Parathyroid adenoma (tissue), 2 donors: ENCODE results near the gene NRM.

Experiments used
- H2AFZ ChIP-seq: fragments of 300-600 bp; sonication (generic); one replicate; pipeline ENCODE4 v1.7.0; 2017; ENCODE audit warnings: antibody characterized with exemption, mild to moderate bottlenecking
- H3K27ac ChIP-seq: fragments of 300-600 bp; sonication (generic); one replicate; pipeline ENCODE4 v1.7.0; 2017
- H3K27me3 ChIP-seq: fragments of 300-600 bp; sonication (generic); one replicate; pipeline ENCODE4 v1.7.0; 2017; ENCODE audit warnings: low read length; ENCODE audit not compliant: control insufficient read depth, insufficient read depth
- H3K36me3 ChIP-seq: fragments of 300-600 bp; sonication (generic); one replicate; pipeline ENCODE4 v1.7.0; 2017; ENCODE audit warnings: low read length; ENCODE audit not compliant: control insufficient read depth, insufficient read depth
- H3K4me1 ChIP-seq: fragments of 300-600 bp; sonication (generic); one replicate; pipeline ENCODE4 v1.7.0; 2017; ENCODE audit warnings: control low read depth
- H3K4me2 ChIP-seq: fragments of 300-600 bp; sonication (generic); one replicate; pipeline ENCODE4 v1.7.0; 2017; ENCODE audit warnings: low read length
- H3K4me3 ChIP-seq: fragments of 300-600 bp; sonication (generic); one replicate; pipeline ENCODE4 v1.7.0; 2017; ENCODE audit warnings: low read depth, low read length
- H3K79me2 ChIP-seq: fragments of 300-600 bp; sonication (generic); one replicate; pipeline ENCODE4 v1.7.0; 2017; ENCODE audit warnings: control low read depth
- H3K9ac ChIP-seq: fragments of 300-600 bp; sonication (generic); one replicate; pipeline ENCODE4 v1.7.0; 2017; ENCODE audit warnings: mild to moderate bottlenecking
- H3K9me3 ChIP-seq: fragments of 300-600 bp; sonication (generic); one replicate; pipeline ENCODE4 v1.7.0; 2017; ENCODE audit warnings: low read length; ENCODE audit not compliant: control insufficient read depth
- TF ChIP-seq, protein P1 (sequence below): fragments of 300-600 bp; sonication (generic); IDR thresholded peaks from one replicate; pipeline ENCODE4 v1.7.0; 2017; ENCODE audit warnings: antibody characterized with exemption, mild to moderate bottlenecking
- donor health status: primary hyperparathyroidism.

The NRM gene

DNA sequence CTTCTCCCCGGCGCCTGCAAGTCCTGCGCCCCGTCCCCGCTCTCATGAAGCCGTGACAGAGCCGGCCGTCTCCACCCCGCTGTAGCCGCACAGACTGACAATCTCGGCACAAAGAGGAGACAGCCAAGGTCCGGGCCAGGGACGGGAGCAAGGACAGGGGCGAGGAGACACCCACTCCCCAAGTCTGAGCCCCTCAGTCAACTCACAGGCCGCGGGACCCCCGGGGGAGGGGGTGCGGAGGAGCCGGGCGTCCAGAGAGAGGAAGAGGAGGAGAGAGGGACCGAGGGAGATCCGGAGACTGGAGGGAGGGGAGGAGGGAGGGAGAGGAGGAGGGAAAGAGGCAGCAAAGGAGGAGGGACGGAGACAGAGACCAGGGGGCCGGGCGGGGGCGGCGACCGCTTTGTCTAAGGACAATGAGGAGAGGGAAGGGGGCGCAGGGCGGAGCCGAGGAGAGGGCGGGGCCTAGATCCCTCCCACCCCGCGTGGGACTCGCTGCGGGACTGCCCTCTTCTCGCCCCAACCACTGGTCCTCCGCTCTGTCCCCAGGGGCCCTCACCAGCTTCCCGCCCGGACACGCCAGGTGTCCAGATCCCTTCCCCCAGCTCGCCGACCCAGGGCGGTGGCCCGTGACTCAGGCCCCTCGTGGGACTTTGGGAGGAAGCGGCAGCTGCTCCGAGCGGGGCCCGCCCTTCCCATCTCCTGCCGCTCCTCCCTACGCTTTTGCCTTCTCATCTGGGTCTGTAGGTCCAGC lies 3.7 kb downstream of the NRM start:
- peaks cover 6% of the 10 kb centered on the region for H3K4me1 ChIP-seq
- TF ChIP-seq, protein P1, sequence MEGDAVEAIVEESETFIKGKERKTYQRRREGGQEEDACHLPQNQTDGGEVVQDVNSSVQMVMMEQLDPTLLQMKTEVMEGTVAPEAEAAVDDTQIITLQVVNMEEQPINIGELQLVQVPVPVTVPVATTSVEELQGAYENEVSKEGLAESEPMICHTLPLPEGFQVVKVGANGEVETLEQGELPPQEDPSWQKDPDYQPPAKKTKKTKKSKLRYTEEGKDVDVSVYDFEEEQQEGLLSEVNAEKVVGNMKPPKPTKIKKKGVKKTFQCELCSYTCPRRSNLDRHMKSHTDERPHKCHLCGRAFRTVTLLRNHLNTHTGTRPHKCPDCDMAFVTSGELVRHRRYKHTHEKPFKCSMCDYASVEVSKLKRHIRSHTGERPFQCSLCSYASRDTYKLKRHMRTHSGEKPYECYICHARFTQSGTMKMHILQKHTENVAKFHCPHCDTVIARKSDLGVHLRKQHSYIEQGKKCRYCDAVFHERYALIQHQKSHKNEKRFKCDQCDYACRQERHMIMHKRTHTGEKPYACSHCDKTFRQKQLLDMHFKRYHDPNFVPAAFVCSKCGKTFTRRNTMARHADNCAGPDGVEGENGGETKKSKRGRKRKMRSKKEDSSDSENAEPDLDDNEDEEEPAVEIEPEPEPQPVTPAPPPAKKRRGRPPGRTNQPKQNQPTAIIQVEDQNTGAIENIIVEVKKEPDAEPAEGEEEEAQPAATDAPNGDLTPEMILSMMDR = no peak

DNA sequence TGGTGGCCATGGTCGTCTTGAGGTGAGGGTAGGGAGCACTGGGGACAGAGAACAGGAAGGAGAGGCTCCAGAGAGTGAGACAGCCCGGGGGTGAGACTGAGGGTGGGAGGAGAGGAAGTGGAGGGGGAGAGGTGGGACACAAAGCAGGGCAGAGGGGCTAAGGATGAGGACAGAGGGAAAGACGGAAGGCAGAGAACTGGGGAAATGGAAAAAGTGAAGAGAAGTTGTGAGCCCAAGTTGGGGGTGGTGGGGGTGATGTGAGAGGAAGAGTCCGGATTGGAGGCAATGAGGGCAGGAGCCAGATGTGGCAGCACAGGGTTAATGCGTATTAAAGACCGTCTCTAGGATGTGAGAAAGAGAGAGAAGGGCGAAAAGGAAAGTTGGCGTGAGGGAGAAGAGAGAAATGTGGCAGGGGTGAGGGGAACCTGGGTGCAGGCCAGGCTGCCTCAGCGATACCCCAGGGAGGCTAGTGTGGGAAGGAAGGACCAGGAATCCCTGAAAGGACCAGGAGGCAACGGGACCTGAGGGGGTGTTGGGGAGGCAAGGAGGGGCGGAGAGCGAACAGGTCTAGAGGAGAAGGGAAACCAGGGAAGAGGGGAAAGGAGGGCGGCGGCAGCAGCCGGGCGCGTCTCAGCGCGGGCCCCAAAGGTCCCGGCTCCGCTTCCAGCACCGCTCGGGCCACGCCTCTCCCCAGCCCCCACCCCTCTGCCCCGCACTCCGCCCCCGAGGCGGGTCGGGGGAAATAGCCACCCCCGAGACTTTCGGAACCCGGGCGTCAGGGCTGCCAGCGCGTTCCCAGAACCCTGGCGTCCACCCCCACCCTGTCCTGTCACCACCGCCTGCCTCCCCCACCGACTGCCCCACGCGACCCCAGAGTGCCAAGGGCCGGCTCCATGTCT lies 4.5 kb downstream of the NRM start, which contains the start of gene PPP1R18:
TSS of gene PPP1R18 (minus strand) at position 637 of the 899 bp plus-strand sequence. CDS start at position 10, 627 bp downstream.
- Histone ChIP-seq H3K4me3 (peak within 1 kb of the TSS; percentile 84), H3K9ac (peak within 1 kb of the TSS; percentile 67), H3K9me3 (no peaks in the 10 kb centered on the region), H3K27me3 (no peaks in the 10 kb centered on the region), H3K27ac (peak within 1 kb of the TSS; percentile 93), H2AFZ (peak within 1 kb of the TSS; percentile 98), H3K4me1 (peaks cover 3% of the 10 kb centered on the region), H3K4me2 (peak within 1 kb of the TSS; percentile 94), H3K79me2 (no peaks in the 10 kb centered on the region), H3K36me3 (no peaks in the 10 kb centered on the region)
- TF ChIP-seq, protein P1 = no peak

More for the DNA sequence above, 3.7 kb downstream of the NRM start:
- Histone ChIP-seq H3K36me3 (no peaks in the 10 kb centered on the region), H3K9me3 (no peaks in the 10 kb centered on the region), H2AFZ (peak overlapping the region; percentile 98), H3K4me3 (peak overlapping the region; percentile 84), H3K27ac (peak overlapping the region; percentile 93), H3K9ac (peak overlapping the region; percentile 67), H3K4me2 (peak overlapping the region; percentile 94), H3K27me3 (no peaks in the 10 kb centered on the region), H3K79me2 (no peaks in the 10 kb centered on the region)

DNA sequence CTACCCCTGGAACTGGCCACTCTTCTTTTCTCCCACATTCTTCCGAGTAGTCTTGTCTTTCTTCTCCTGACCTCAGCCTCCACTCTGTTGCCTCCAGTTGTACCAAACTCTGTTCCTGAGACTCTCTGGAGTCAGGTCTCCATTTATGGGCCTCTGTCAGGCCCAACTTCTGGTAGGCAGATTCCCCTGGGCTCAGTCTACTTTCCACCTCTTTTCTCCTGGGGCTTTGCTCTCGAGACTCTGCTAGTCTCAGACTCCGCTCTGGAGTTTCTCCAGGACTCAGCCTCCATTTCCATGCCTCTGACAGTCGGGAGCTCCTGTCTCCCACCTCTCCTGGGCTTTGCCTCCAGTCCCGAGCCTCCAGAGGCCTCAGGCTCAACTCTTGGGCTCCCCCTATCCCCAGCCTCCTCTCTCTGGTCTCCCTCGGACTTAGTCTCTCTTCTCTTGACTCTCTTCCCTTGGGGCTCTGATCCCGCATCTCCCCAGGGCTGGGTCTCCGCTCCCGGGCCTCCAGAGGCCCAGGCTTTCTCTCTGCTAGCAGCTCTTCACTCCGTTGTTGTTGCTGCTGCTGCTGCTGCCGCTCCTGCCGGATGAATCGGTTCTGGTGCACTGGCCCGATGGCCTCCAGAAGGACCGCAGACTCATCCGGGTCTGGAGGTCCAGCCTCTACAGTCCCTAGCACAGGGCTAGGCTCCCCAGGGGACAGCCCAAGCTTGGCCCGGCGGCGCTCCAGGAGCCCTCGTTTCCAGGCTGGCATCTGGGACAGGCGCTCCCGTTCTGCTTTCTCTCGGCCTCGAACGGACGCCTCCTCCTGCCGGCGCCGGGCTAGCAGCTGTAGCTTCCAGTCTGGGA lies 5.4 kb downstream of the NRM start:
- H3K79me2 ChIP-seq = no peaks in the 10 kb centered on the region
- no peaks in the 10 kb centered on the region for H3K36me3 ChIP-seq
- H3K4me1 ChIP-seq = no peaks in the 10 kb centered on the region
- no peaks in the 10 kb centered on the region for H3K27me3 ChIP-seq
- no peaks in the 10 kb centered on the region for H3K9me3 ChIP-seq
- H3K4me2 ChIP-seq = peak overlapping the region; percentile 94
- H3K27ac ChIP-seq = peak overlapping the region; percentile 93
- no peak overlapping the region for H2AFZ ChIP-seq
- H3K9ac ChIP-seq = no peak overlapping the region
- TF ChIP-seq, protein P1 = no peak
- H3K4me3 ChIP-seq = peak overlapping the region; percentile 84

DNA sequence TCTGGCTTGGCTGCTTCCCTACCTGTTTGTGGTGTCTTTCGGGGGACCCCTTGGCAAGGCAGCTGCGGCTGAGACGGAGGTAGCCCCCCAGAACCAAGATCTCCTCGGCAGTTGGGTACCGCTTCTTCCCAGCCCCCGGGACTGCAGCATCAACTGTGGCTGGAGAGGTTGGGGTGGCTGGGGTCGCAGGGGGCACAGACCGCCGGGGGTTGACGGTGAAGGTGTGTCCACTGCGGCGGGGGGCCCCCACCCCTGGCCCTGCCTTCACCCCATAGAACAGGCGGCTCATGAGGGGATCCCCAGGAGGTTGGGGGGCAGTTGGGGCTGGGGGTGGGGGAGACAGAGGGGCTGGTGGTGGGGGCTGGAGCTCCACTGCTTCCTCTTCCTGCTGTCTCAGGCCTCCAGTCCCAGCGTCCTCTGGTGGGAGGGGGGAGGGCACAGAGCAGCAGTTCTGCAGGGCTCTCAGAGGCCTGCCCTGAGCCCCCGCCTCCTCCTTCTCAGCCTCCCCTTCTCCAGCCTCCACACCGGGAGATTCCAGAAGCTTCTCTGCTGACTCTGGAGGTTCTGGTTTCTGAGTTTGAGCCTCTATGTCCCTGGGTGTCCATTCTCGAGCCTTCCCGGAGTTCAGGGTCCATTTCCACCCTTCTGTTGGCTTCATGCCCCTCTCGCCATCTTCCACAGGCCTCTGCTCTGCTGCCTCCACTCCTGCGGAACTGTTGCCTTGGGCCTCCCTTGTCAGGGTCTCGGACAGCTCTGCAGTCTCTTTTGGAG lies 6.2 kb downstream of the NRM start:
- Histone ChIP-seq H3K27ac (peak overlapping the region; percentile 93), H3K9me3 (no peaks in the 10 kb centered on the region), H2AFZ (no peak overlapping the region), H3K4me1 (no peaks in the 10 kb centered on the region), H3K4me2 (no peak overlapping the region), H3K9ac (no peak overlapping the region), H3K79me2 (no peaks in the 10 kb centered on the region), H3K27me3 (no peaks in the 10 kb centered on the region), H3K36me3 (no peaks in the 10 kb centered on the region), H3K4me3 (peak overlapping the region; percentile 37)
- TF ChIP-seq, protein P1 = no peak
